Tibial nerve (tissue), 3 donors: Measurements from ENCODE around the gene SLC25A27.

Experiments used
- EP300 ChIP-seq, 2 donors: sonication (generic); formaldehyde crosslinking; IDR thresholded peaks; one replicate each; pipeline ENCODE4 v1.6.1; 2017; ENCODE audit warnings: antibody characterized with exemption in 2 of 2, mild to moderate bottlenecking in 1 of 2
- POLR2A ChIP-seq, 2 donors: fragments of 450-650 bp; IDR thresholded peaks; one replicate each; pipeline ENCODE4 v1.6.1; 2017; ENCODE audit warnings: antibody characterized with exemption in 2 of 2, mild to moderate bottlenecking in 2 of 2, moderate library complexity in 2 of 2

GRCh38 chr6:46652603-46653438, at the start of gene SLC25A27, which contains the start of gene CYP39A1:
- TF ChIP-seq POLR2A (IDR thresholded peaks at IDR 0.05): peak in 1 of 2 donors; percentile 70
- peak; percentile 63 to 80 for TF ChIP-seq EP300 (IDR thresholded peaks at IDR 0.05)
